A549 (cell line): ENCODE measurements around the gene PXK. TPM values are rescaled to one million over a fixed set of nuclear protein-coding genes. Genes with fewer than 3 reads are reported as not detected.

Experiments used
- ATAC-seq, 2 experiments: fragments of 200-7000 bp in 1 of 2; fragments of >200 bp in 1 of 2; cut with Nextera tagmentation in 1 of 2; cut with Tn5 transposase in 1 of 2; 3 replicates each; pipeline versions ENCODE4 v1.8.0 to v1.9.1; 2018 to 2020; ENCODE audit warnings: mild to moderate bottlenecking in 1 of 2, moderate library complexity in 1 of 2
- CTCF ChIA-PET: fragments of 300-600 bp; sonication (Branson Sonifier 250); formaldehyde crosslinking; extraction: SDS; loops from one replicate; lab custom pipeline; 2021; ENCODE audit warnings: antibody characterized with exemption, inconsistent platforms; lab: Yijun Ruan, JAX
- POLR2A ChIA-PET: fragments of 350-600 bp; formaldehyde crosslinking; extraction: SDS; loops from one replicate; lab custom pipeline; 2021; ENCODE audit warnings: antibody characterized with exemption, inconsistent platforms; lab: Yijun Ruan, JAX
- DNase-seq, 2 experiments: peaks; one replicate each; pipeline versions ENCODE4 v3.0.0 to v3.0.0-alpha.2; 2011 to 2016; ENCODE audit warnings: low read depth in 1 of 2, low spot score in 1 of 2
- FAIRE-seq: peaks from 2 replicates; lab custom pipeline; 2011; peaks lifted over from hg19 to GRCh38; lab: Jason Lieb, UNC
- H3K27ac ChIP-seq, 2 experiments: fragments of >200 bp; sonication (Bioruptor Twin); formaldehyde crosslinking; 3 replicates each; pipeline ENCODE4 v1.5.1; 2016 to 2017
- H3K4me1 ChIP-seq: fragments of >200 bp; sonication (Bioruptor Twin); formaldehyde crosslinking; 3 replicates; pipeline ENCODE4 v1.6.1; 2016
- H3K4me2 ChIP-seq: fragments of >200 bp; sonication (Bioruptor Twin); formaldehyde crosslinking; 3 replicates; pipeline ENCODE4 v1.6.1; 2016
- H3K4me3 ChIP-seq: fragments of >200 bp; sonication (Bioruptor Twin); formaldehyde crosslinking; 3 replicates; pipeline ENCODE4 v1.5.1; 2016
- H3K9me3 ChIP-seq: fragments of >200 bp; sonication (Bioruptor Twin); formaldehyde crosslinking; 3 replicates; pipeline ENCODE4 v1.6.1; 2016
- BHLHE40 ChIP-seq: IDR thresholded peaks from 2 replicates; pipeline ENCODE4 v1.6.1; 2012; ENCODE audit warnings: low read depth, low read length, inconsistent platforms
- CBX2 ChIP-seq: fragments of 200-600 bp; sonication (generic); IDR thresholded peaks from 2 replicates; pipeline ENCODE4 v1.6.1; 2016; ENCODE audit warnings: low read depth, mild to moderate bottlenecking, borderline replicate concordance
- EHMT2 ChIP-seq: fragments of 200-600 bp; sonication (generic); IDR thresholded peaks from 2 replicates; pipeline ENCODE4 v1.6.1; 2016; ENCODE audit warnings: antibody characterized with exemption, low read depth, mild to moderate bottlenecking, moderate library complexity
- EP300 ChIP-seq, 2 experiments: fragments of >200 bp; sonication (Bioruptor Twin); formaldehyde crosslinking; IDR thresholded peaks; 2 replicates in 1 of 2; 3 replicates in 1 of 2; pipeline ENCODE4 v1.6.1; 2016 to 2017
- ESRRA ChIP-seq: fragments of 150-350 bp; IDR thresholded peaks from 2 replicates; pipeline ENCODE4 v1.6.1; 2014; ENCODE audit warnings: mild to moderate bottlenecking, low read length, borderline replicate concordance
- FOXS1 ChIP-seq: fragments of 250-450 bp; sonication (Bioruptor Pico); IDR thresholded peaks from 2 replicates; pipeline ENCODE4 v1.5.0; 2020; ENCODE audit warnings: mild to moderate bottlenecking, moderate library complexity
- HDAC2 ChIP-seq: fragments of 200-600 bp; sonication (generic); IDR thresholded peaks from 2 replicates; pipeline ENCODE4 v1.6.1; 2016
- HOXA7 ChIP-seq: fragments of 250-450 bp; sonication (Bioruptor Pico); IDR thresholded peaks from 2 replicates; pipeline ENCODE4 v1.5.0; 2020; ENCODE audit warnings: mild to moderate bottlenecking, moderate library complexity
- HOXB5 ChIP-seq: fragments of 250-450 bp; sonication (Bioruptor Pico); IDR thresholded peaks from 2 replicates; pipeline ENCODE4 v1.5.0; 2020; ENCODE audit warnings: mild to moderate bottlenecking, moderate library complexity
- KDM1A ChIP-seq: fragments of 200-600 bp; sonication (generic); IDR thresholded peaks from 2 replicates; pipeline ENCODE4 v1.6.1; 2016; ENCODE audit warnings: low read depth, mild to moderate bottlenecking
- KDM5A ChIP-seq: fragments of 200-600 bp; sonication (generic); IDR thresholded peaks from 2 replicates; pipeline ENCODE4 v1.6.1; 2016; ENCODE audit warnings: antibody characterized with exemption, mild to moderate bottlenecking
- MAFK ChIP-seq: fragments of 450-650 bp; IDR thresholded peaks from 2 replicates; pipeline ENCODE4 v1.6.1; 2014; ENCODE audit not compliant: partially characterized antibody
- MAZ ChIP-seq: fragments of 150-350 bp; IDR thresholded peaks from 2 replicates; pipeline ENCODE4 v1.6.1; 2014; ENCODE audit warnings: antibody characterized with exemption, low read depth, low read length, borderline replicate concordance
- NFE2L2 ChIP-seq: fragments of 150-350 bp; conservative IDR thresholded peaks from 2 replicates; pipeline ENCODE4 v1.6.1; 2014; ENCODE audit warnings: low read length
- POLR2A ChIP-seq: IDR thresholded peaks from 2 replicates; pipeline ENCODE4 v1.6.1; 2012; ENCODE audit warnings: mild to moderate bottlenecking, low read length
- RAD21 ChIP-seq, 2 experiments: fragments of >200 bp in 1 of 2; sonication (Bioruptor Twin) in 1 of 2; formaldehyde crosslinking in 1 of 2; IDR thresholded peaks in 1 of 2; conservative IDR thresholded peaks in 1 of 2; 2 replicates in 1 of 2; 3 replicates in 1 of 2; pipeline ENCODE4 v1.6.1; 2012 to 2018; ENCODE audit warnings: inconsistent platforms in 1 of 2
- RCOR1 ChIP-seq: fragments of 150-350 bp; IDR thresholded peaks from 2 replicates; pipeline ENCODE4 v1.6.1; 2014; ENCODE audit warnings: antibody characterized with exemption, low read length, low read depth
- SMC3 ChIP-seq: fragments of >200 bp; sonication (Bioruptor Twin); formaldehyde crosslinking; IDR thresholded peaks from 3 replicates; pipeline ENCODE4 v1.6.1; 2018; ENCODE audit warnings: inconsistent platforms
- TFCP2L1 ChIP-seq: fragments of 250-450 bp; sonication (Bioruptor Pico); IDR thresholded peaks from 2 replicates; pipeline ENCODE4 v1.5.0; 2021; ENCODE audit warnings: mild to moderate bottlenecking
- TP53 ChIP-seq: fragments of 250-450 bp; sonication (Bioruptor Pico); IDR thresholded peaks from 2 replicates; pipeline ENCODE4 v1.5.0; 2021; ENCODE audit warnings: mild to moderate bottlenecking, moderate library complexity
- ZC3H11A ChIP-seq: fragments of 450-650 bp; IDR thresholded peaks from 2 replicates; pipeline ENCODE4 v1.6.1; 2014; ENCODE audit warnings: antibody characterized with exemption, mild to moderate bottlenecking
- ZNF302 ChIP-seq: fragments of 250-450 bp; sonication (Bioruptor Pico); IDR thresholded peaks from 2 replicates; pipeline ENCODE4 v1.9.0; 2021; ENCODE audit warnings: inconsistent platforms, mild to moderate bottlenecking, moderate library complexity
- WGBS: methylation state at CpG from one replicate; pipeline ENCODE4 v1.1.6; 2017; ENCODE audit errors: missing lambda C conversion rate; 5-methylcytosine and 5-hydroxymethylcytosine counted together
- polyA plus RNA-seq, 4 experiments: library from polyadenylated mRNA; depleted of rRNA in 3 of 4; stranded (reverse); fragments of >200 nt; fragmentation: RNase III in 1 of 4; extraction: RNeasy Plus Mini Kit Qiagen cat#74134 plus additional on column Dnase treatment in 1 of 4; gene quantifications; 2 replicates in 3 of 4; 3 replicates in 1 of 4; pipeline ENCODE4 v1.2.3, GENCODE V29; 2011 to 2017
- small RNA-seq, 6 experiments: library from RNA; depleted of rRNA; stranded (forward); fragments of <200 nt; gene quantifications; one replicate each; pipeline ENCODE3, GENCODE V24; 2012
- TF ChIP-seq, protein P1 (sequence below): IDR thresholded peaks from 2 replicates; pipeline ENCODE4 v1.6.1; 2012
- TF ChIP-seq, protein P2 (sequence below): IDR thresholded peaks from 2 replicates; pipeline ENCODE4 v1.6.1; 2012; ENCODE audit warnings: low read depth, borderline replicate concordance
- TF ChIP-seq, protein P3 (sequence below): fragments of >200 bp; sonication (Bioruptor Twin); formaldehyde crosslinking; IDR thresholded peaks from 2 replicates; pipeline ENCODE4 v1.6.1; 2016

The PXK gene
- polyA plus RNA-seq, 2 of the 4 experiments (the other 2 are of a cell fraction) = 4.4 to 10.5 TPM

DNA sequence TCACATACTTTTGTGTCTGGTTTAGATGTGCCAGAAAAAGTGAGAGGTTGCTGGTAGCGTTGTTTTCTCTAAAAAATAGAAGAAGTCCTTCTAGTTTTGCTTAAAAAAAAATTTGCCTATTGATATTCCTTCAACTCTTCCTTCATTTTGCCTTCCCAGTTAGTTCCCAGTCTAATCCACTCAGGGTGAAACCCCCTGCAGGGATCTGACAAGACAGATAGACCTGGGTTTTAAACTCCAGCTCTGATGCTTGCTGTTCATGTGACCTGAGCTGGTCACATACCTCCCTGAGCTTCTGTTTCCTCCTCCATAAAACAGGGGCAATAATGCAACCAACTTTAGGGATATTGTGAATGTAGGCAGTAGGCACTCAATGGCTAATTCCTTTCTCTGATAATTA, 140.6 kb downstream of the PXK start (continued):
- no peak for TF ChIP-seq HDAC2
- no peak for TF ChIP-seq HOXB5 (CRISPR knock-in tag)
- no peak for TF ChIP-seq ESRRA
- TF ChIP-seq, protein P1, sequence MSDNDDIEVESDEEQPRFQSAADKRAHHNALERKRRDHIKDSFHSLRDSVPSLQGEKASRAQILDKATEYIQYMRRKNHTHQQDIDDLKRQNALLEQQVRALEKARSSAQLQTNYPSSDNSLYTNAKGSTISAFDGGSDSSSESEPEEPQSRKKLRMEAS = no peak
- TF ChIP-seq EHMT2 = no peak
- no peak for TF ChIP-seq KDM1A
- TF ChIP-seq MAZ = no peak
- no peak for TF ChIP-seq NFE2L2
- TF ChIP-seq TP53 = no peak

DNA sequence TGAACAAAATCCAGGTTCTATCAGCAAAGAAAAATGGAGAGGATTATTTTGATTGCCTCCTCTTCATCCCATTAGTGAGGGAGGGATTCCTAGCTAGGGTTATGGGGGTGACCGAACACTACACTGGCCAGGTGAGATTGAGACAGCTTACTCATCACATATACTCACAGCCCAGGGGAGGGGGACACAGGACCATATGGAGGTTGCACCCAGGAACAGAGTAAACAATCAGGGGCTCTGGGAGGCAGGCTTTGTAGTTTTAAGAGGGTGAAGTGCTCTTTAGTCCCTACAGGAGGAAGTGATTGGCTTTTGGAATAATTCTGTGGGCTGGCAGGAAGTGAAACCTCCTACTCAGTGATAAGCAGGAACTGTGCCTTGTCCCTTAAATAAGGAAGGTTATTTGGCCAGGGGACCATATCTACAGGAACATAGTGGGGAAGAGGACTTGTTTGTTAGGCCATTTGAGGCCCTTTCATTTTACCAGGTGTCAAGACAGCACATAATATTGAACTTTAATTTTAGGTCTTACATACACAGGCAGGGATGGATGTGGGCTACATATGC, 141.7 kb downstream of the PXK start:
- H3K4me1 ChIP-seq = peaks cover 51% of the 10 kb centered on the region
- WGBS = 100% methylated on average over 1 of the region's 1 CpG
- peak overlapping the region in 1 of 2 experiments; percentile 94; a peak in 4 of 6 replicates for H3K27ac ChIP-seq
- DNase-seq (no peak), ATAC-seq (no peak), FAIRE-seq (no peak)
- H3K4me3 ChIP-seq = no peak overlapping the region
- no peak overlapping the region for H3K4me2 ChIP-seq
- ChIA-PET CTCF (interaction anchor here (1.0 to 3.9 kb wide), 3 partner anchors 11 to 18 kb away, joined by 3 to 22 read pairs (median 4); partner anchors contain the start of gene KCTD6), POLR2A (no interaction called here)
- H3K9me3 ChIP-seq = peaks cover 6% of the 10 kb centered on the region; the same call in 2 of the 3 replicates
- TF ChIP-seq ZC3H11A = no peak
- TF ChIP-seq SMC3 = no peak
- no peak for TF ChIP-seq CBX2
- no peak for TF ChIP-seq HOXA7 (CRISPR knock-in tag)
- no peak for TF ChIP-seq RAD21 (conservative IDR thresholded peaks at IDR 0.05 in 1 of 2, IDR thresholded peaks at IDR 0.05 in 1 of 2)
- TF ChIP-seq BHLHE40 = no peak
- TF ChIP-seq ZNF302 (CRISPR knock-in tag) = no peak
- TF ChIP-seq RCOR1 = no peak
- TF ChIP-seq FOXS1 (CRISPR knock-in tag) = no peak
- TF ChIP-seq, protein P2, sequence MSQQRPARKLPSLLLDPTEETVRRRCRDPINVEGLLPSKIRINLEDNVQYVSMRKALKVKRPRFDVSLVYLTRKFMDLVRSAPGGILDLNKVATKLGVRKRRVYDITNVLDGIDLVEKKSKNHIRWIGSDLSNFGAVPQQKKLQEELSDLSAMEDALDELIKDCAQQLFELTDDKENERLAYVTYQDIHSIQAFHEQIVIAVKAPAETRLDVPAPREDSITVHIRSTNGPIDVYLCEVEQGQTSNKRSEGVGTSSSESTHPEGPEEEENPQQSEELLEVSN = no peak

DNA sequence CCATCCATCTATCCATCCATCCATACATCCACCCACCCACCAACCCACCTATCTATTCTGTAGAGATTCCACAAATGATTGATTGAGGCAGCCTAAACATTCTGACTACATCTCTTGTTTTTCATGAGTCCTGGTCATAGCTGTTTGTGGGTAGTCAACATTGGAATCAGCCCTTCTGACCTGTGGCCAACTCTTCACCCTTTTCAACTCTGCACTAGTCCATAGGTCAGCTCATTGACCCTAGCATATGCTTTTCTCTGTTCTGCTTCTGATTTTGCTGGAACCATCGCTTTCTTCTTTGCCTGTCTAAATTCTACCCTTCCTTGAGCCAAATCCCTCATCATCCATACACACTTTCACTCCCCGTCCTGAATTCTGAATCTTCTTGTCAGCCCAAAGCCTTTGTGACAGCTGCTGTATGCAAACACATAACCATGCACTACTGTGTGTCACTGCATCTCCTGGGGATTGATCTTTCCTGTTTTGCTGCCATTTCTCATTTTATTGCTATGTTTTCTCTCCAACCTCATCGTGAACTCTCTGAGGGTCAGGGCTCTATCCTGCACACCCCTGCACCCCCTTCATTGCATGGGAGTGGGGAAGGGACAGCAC, 142.4 kb downstream of the PXK start:
- POLR2A ChIA-PET = no interaction called here
- peaks cover 6% of the 10 kb centered on the region; the same call in 2 of the 3 replicates for H3K9me3 ChIP-seq
- DNase-seq = no peak
- CTCF ChIA-PET = interaction anchor here (1.7 to 3.9 kb wide), 3 partner anchors 11 to 16 kb away, joined by 4 to 22 read pairs (median 6); no protein-coding TSS in a partner anchor
- no peak overlapping the region for H3K4me2 ChIP-seq
- TF ChIP-seq, protein P2 = no peak
- no peak for TF ChIP-seq BHLHE40
- TF ChIP-seq, protein P3, sequence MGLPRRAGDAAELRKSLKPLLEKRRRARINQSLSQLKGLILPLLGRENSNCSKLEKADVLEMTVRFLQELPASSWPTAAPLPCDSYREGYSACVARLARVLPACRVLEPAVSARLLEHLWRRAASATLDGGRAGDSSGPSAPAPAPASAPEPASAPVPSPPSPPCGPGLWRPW = no peak
- TF ChIP-seq EP300 (IDR thresholded peaks at IDR 0.05) = no peak
- TF ChIP-seq HOXA7 (CRISPR knock-in tag) = no peak
- no peak for TF ChIP-seq KDM5A
- no peak for TF ChIP-seq TFCP2L1 (CRISPR knock-in tag)
- no peak for TF ChIP-seq POLR2A
- TF ChIP-seq MAFK = no peak
- TF ChIP-seq, all 56 proteins: peak for 0
- no peak for FAIRE-seq
- WGBS = 76% methylated on average over 3 of the region's 3 CpGs
- H3K4me1 ChIP-seq = peaks cover 45% of the 10 kb centered on the region
- ATAC-seq = no peak
- peak overlapping the region in 1 of 2 experiments; percentile 94; a peak in 3 of 6 replicates for H3K27ac ChIP-seq
- H3K4me3 ChIP-seq = no peak overlapping the region

Small RNA genes lying within 50 kb of the gene (small RNA-seq; reads per million reads assigned to genes)
- gene AC098479.1 = 0 reads per million in 6 experiments

Other genes starting within 250 kb of the PXK start
- gene DNASE1L3, start 121.9 kb upstream of the PXK start, polyA plus RNA-seq (2011; rRNA removed) = 0.19 TPM in 1 of 2 replicates, not detected in the other
- gene DNASE1L3, start 121.9 kb upstream of the PXK start, polyA plus RNA-seq (2017; fragmentation: RNase III; extraction: RNeasy Plus Mini Kit Qiagen cat#74134 plus additional on column Dnase treatment) = not detected in 3 replicates
- gene ABHD6, start 95.1 kb upstream of the PXK start, polyA plus RNA-seq (2011; rRNA removed) = 10.1 and 13.8 TPM in 2 replicates
- 5.7 to 6.6 TPM (median 6.0 TPM) in 3 replicates for gene ABHD6, start 95.1 kb upstream of the PXK start, polyA plus RNA-seq (2017; fragmentation: RNase III; extraction: RNeasy Plus Mini Kit Qiagen cat#74134 plus additional on column Dnase treatment)
- gene RPP14, start 26.6 kb upstream of the PXK start, polyA plus RNA-seq (2011; rRNA removed) = 14.1 and 21.5 TPM in 2 replicates
- gene RPP14, start 26.6 kb upstream of the PXK start, polyA plus RNA-seq (2017; fragmentation: RNase III; extraction: RNeasy Plus Mini Kit Qiagen cat#74134 plus additional on column Dnase treatment) = 12.8 to 15.6 TPM (median 13.2 TPM) in 3 replicates
- 7.8 and 8.4 TPM in 2 replicates for gene HTD2, start 26.4 kb upstream of the PXK start, polyA plus RNA-seq (2011; rRNA removed)
- 3.9 to 4.9 TPM (median 4.6 TPM) in 3 replicates for gene HTD2, start 26.4 kb upstream of the PXK start, polyA plus RNA-seq (2017; fragmentation: RNase III; extraction: RNeasy Plus Mini Kit Qiagen cat#74134 plus additional on column Dnase treatment)
- 97.7 and 113 TPM in 2 replicates for gene PDHB, start 100.9 kb downstream of the PXK start, polyA plus RNA-seq (2011; rRNA removed)
- gene PDHB, start 100.9 kb downstream of the PXK start, polyA plus RNA-seq (2017; fragmentation: RNase III; extraction: RNeasy Plus Mini Kit Qiagen cat#74134 plus additional on column Dnase treatment) = 76.9 to 83.4 TPM (median 82.0 TPM) in 3 replicates
- 24.4 and 24.5 TPM in 2 replicates for gene KCTD6, start 159.2 kb downstream of the PXK start, polyA plus RNA-seq (2011; rRNA removed)
- 7.8 to 8.5 TPM (median 8.1 TPM) in 3 replicates for gene KCTD6, start 159.2 kb downstream of the PXK start, polyA plus RNA-seq (2017; fragmentation: RNase III; extraction: RNeasy Plus Mini Kit Qiagen cat#74134 plus additional on column Dnase treatment)
- gene ACOX2, start 204.3 kb downstream of the PXK start, polyA plus RNA-seq (2011; rRNA removed) = 23.2 and 35.2 TPM in 2 replicates
- gene ACOX2, start 204.3 kb downstream of the PXK start, polyA plus RNA-seq (2017; fragmentation: RNase III; extraction: RNeasy Plus Mini Kit Qiagen cat#74134 plus additional on column Dnase treatment) = 3.7 to 4.9 TPM (median 4.8 TPM) in 3 replicates
- 0.03 and 0.04 TPM in 2 replicates for gene FAM107A, start 244.5 kb downstream of the PXK start, polyA plus RNA-seq (2011; rRNA removed)
- not detected in 3 replicates for gene FAM107A, start 244.5 kb downstream of the PXK start, polyA plus RNA-seq (2017; fragmentation: RNase III; extraction: RNeasy Plus Mini Kit Qiagen cat#74134 plus additional on column Dnase treatment)